NCI-H1092 (cell line): Measurements from ENCODE around the gene ITGA8.
"Not testable (repeated sequence)": the region's sequence is repeated elsewhere in the genome, so short reads cannot be mapped to it uniquely, and the experiment has no call there.

Experiments
- DNase-seq: peaks from one replicate; lab custom pipeline; 2025; lab: John Stamatoyannopoulos, UW

ITGA8 gene

GRCh38 chr10:15491856-15492642 lies 227.7 kb downstream of the ITGA8 start:
- DNase-seq = no peak

GRCh38 chr10:15489431-15489830 lies 230.3 kb downstream of the ITGA8 start:
- no peak for DNase-seq

- no peak for DNase-seq
Measured at GRCh38 chr10:15487376-15487775, 232.3 kb downstream of the ITGA8 start.

GRCh38 chr10:15486404-15486803 lies 233.3 kb downstream of the ITGA8 start:
- no peak for DNase-seq

- no peak for DNase-seq
Measured at GRCh38 chr10:15485684-15486316, 233.9 kb downstream of the ITGA8 start.

- no peak for DNase-seq
Measured at GRCh38 chr10:15485027-15485426, 234.7 kb downstream of the ITGA8 start.

- no peak for DNase-seq
Measured at GRCh38 chr10:15484128-15484527, 235.6 kb downstream of the ITGA8 start.

GRCh38 chr10:15483215-15484075 lies 236.3 kb downstream of the ITGA8 start:
- no peak for DNase-seq

- DNase-seq = no peak
Measured at GRCh38 chr10:15482156-15482555, 237.6 kb downstream of the ITGA8 start.

- DNase-seq = no peak
Measured at GRCh38 chr10:15478950-15479349, 240.8 kb downstream of the ITGA8 start.

GRCh38 chr10:15478429-15478828 lies 241.3 kb downstream of the ITGA8 start:
- no peak for DNase-seq

GRCh38 chr10:15476337-15476736 lies 243.4 kb downstream of the ITGA8 start:
- no peak for DNase-seq

GRCh38 chr10:15475439-15475838 lies 244.3 kb downstream of the ITGA8 start:
- DNase-seq = not testable (repeated sequence)

- no peak for DNase-seq
Measured at GRCh38 chr10:15474671-15475070, 245.1 kb downstream of the ITGA8 start.

- no peak for DNase-seq
Measured at GRCh38 chr10:15473396-15473767, 246.3 kb downstream of the ITGA8 start.

GRCh38 chr10:15472431-15473395 lies 247.0 kb downstream of the ITGA8 start:
- no peak for DNase-seq

GRCh38 chr10:15472008-15472407 lies 247.7 kb downstream of the ITGA8 start:
- no peak for DNase-seq

GRCh38 chr10:15469111-15469510 lies 250.6 kb downstream of the ITGA8 start:
- no peak for DNase-seq

GRCh38 chr10:15464381-15464780 lies 255.3 kb downstream of the ITGA8 start:
- DNase-seq = no peak
